GM12865 (cell line): ENCODE results near the gene LRRK1.

Experiments used
- DNase-seq: peaks from one replicate; pipeline ENCODE4 v3.0.0; 2010; ENCODE audit warnings: low read depth
- H3K4me3 ChIP-seq: 2 replicates; pipeline ENCODE4 v1.5.1; 2011; ENCODE audit warnings: mild to moderate bottlenecking, low read depth, low read length, control low read depth
- CTCF ChIP-seq: IDR thresholded peaks from 2 replicates; pipeline ENCODE4 v1.5.1; 2011; ENCODE audit warnings: low read length, control low read depth, low read depth, inconsistent platforms; ENCODE audit not compliant: insufficient read depth; ENCODE audit errors: missing control alignments

Gene LRRK1

GRCh38 chr15:101063891-101064794 is 145.0 kb downstream of the LRRK1 start:
- no peak for DNase-seq
- TF ChIP-seq CTCF, result no peak

GRCh38 chr15:101064795-101065569 is 145.8 kb downstream of the LRRK1 start:
- no peak for TF ChIP-seq CTCF
- DNase-seq, result no peak
- H3K4me3 ChIP-seq, result no peak overlapping the region

More at GRCh38 chr15:101063891-101064794, 145.0 kb downstream of the LRRK1 start:
- no peak overlapping the region for H3K4me3 ChIP-seq

GRCh38 chr15:101065570-101066221 is 146.5 kb downstream of the LRRK1 start:
- H3K4me3 ChIP-seq, result no peak overlapping the region
- no peak for DNase-seq
- no peak for TF ChIP-seq CTCF

- TF ChIP-seq CTCF, result no peak
- no peak for DNase-seq
- H3K4me3 ChIP-seq, result no peak overlapping the region
Observed at GRCh38 chr15:101066501-101067408, 147.6 kb downstream of the LRRK1 start.

GRCh38 chr15:101067660-101068522 is 148.7 kb downstream of the LRRK1 start:
- H3K4me3 ChIP-seq, result no peak overlapping the region
- no peak for TF ChIP-seq CTCF
- no peak for DNase-seq
